Breast epithelium (tissue), 4 donors: Measurements from ENCODE around the gene SLC6A19. TPM values are rescaled to one million over a fixed set of nuclear protein-coding genes. Genes with fewer than 3 reads are reported as not detected.

Experiments
- DNase-seq, 2 donors: peaks; one replicate each; pipeline ENCODE4 v3.0.0-alpha.2; 2019; ENCODE audit warnings: low spot score in 2 of 2
- H3K27ac ChIP-seq, 2 donors: fragments of 200-600 bp; sonication (generic) in 1 of 2; one replicate each; pipeline ENCODE4 v1.5.1; 2016 to 2019; ENCODE audit warnings: mild to moderate bottlenecking in 1 of 2
- H3K27me3 ChIP-seq, 2 donors: fragments of 200-600 bp; sonication (generic) in 1 of 2; one replicate each; pipeline versions ENCODE4 v1.5.1 to v1.6.0; 2017 to 2019; ENCODE audit warnings: control low read depth in 1 of 2, mild to moderate bottlenecking in 1 of 2
- H3K36me3 ChIP-seq: fragments of 200-600 bp; one replicate; pipeline ENCODE4 v1.5.1; 2019
- H3K4me1 ChIP-seq, 2 donors: fragments of 200-600 bp; sonication (generic); one replicate each; pipeline ENCODE4 v1.5.1; 2016 to 2019; ENCODE audit warnings: control low read depth in 1 of 2
- H3K4me3 ChIP-seq, 3 donors: fragments of 200-600 bp; sonication (generic); 1 replicate in 2 of 3; 2 replicates in 1 of 3; pipeline ENCODE4 v1.5.1; 2016 to 2019; ENCODE audit warnings: mild to moderate bottlenecking in 3 of 3, moderate library complexity in 2 of 3
- H3K9me3 ChIP-seq, 2 donors: fragments of 200-600 bp; sonication (generic) in 1 of 2; one replicate each; pipeline ENCODE4 v1.5.1; 2016 to 2019; ENCODE audit warnings: control low read depth in 1 of 2
- CTCF ChIP-seq, 3 donors: fragments of 450-650 bp; IDR thresholded peaks; one replicate each; pipeline ENCODE4 v1.5.1; 2016 to 2017; ENCODE audit warnings: antibody characterized with exemption in 3 of 3, mild to moderate bottlenecking in 3 of 3, moderate library complexity in 3 of 3
- POLR2A ChIP-seq: fragments of 450-650 bp; IDR thresholded peaks from one replicate; pipeline ENCODE4 v1.6.1; 2016; ENCODE audit warnings: antibody characterized with exemption, mild to moderate bottlenecking, moderate library complexity
- POLR2AphosphoS5 ChIP-seq, 3 donors: sonication (generic); formaldehyde crosslinking; IDR thresholded peaks; one replicate each; pipeline ENCODE4 v1.6.1; 2017; ENCODE audit warnings: antibody characterized with exemption in 3 of 3
- intact Hi-C: fragments of 100-400 bp; cut with DNase I; formaldehyde crosslinking; loops from one replicate; pipeline ENCODE4 v1.15.1; 2023; ENCODE audit warnings: low total_unique reads
- total RNA-seq, 3 donors: library from RNA; depleted of rRNA; stranded (reverse); fragments of >200 nt; gene quantifications; one replicate each; pipeline ENCODE4 v1.1.0, GENCODE V29; 2016

Gene SLC6A19
- total RNA-seq, 3 donors from 2014 or later: not detected

GRCh38 chr5:1158647-1159340 lies 42.6 kb upstream of the SLC6A19 start:
- Histone ChIP-seq H3K27ac (no peak overlapping the region), H3K36me3 (no peaks in the 10 kb centered on the region), H3K4me3 (no peak overlapping the region), H3K27me3 (peaks cover 7 to 25% of the 10 kb centered on the region in 2 donors), H3K9me3 (peaks cover 0 to 6% of the 10 kb centered on the region in 2 donors), H3K4me1 (peaks cover 7 to 10% of the 10 kb centered on the region in 2 donors)
- DNase-seq: no peak
- TF ChIP-seq POLR2AphosphoS5 (IDR thresholded peaks at IDR 0.05) (no peak), CTCF (IDR thresholded peaks at IDR 0.05) (no peak), POLR2A (no peak)
- intact Hi-C loops: loop anchor here (10.0 kb wide), 1 partner anchor 234 kb away; no protein-coding TSS in a partner anchor

- Histone ChIP-seq H3K4me1 (peaks cover 7 to 10% of the 10 kb centered on the region in 2 donors), H3K36me3 (no peaks in the 10 kb centered on the region), H3K27me3 (peaks cover 7 to 25% of the 10 kb centered on the region in 2 donors), H3K9me3 (peaks cover 0 to 6% of the 10 kb centered on the region in 2 donors), H3K27ac (no peak overlapping the region), H3K4me3 (no peak overlapping the region)
- TF ChIP-seq POLR2AphosphoS5 (IDR thresholded peaks at IDR 0.05) (no peak), CTCF (IDR thresholded peaks at IDR 0.05) (no peak), POLR2A (no peak)
- intact Hi-C loops: loop anchor here (10.0 kb wide), 1 partner anchor 235 kb away; no protein-coding TSS in a partner anchor
- DNase-seq: no peak
Measured at GRCh38 chr5:1159341-1159675, 42.1 kb upstream of the SLC6A19 start.

DNA sequence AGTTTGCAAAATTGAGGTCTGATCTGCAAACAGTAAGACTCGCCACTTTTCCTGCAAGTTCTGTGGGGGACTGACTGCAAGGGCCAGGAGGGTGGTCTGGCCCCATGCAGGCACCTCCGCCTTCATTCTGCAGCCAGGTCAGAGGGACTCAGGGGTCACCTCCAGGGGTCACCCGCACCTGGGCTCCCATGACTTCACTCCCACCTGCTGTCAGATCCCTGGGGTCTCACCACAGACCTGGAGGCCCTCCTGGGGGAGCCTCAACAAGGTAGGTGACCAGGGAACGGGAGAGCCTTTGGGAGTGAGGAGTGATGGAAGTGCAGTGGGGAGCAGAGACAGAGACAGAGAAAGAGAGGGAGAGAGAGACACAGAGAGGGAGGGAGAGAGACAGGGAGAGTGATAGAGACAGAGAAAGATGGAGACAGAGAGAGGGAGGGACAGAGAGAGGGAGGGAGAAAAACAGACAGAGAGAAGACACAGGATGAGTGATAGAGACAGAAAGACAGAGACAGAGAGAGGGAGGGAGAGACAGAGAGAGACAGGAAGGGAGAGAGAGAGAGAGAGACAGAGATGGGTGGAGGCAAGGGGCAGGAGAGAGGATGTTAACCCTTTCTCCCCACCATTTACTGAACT lies 41.5 kb upstream of the SLC6A19 start:
- H3K36me3 ChIP-seq: no peaks in the 10 kb centered on the region
- intact Hi-C loops: loop anchor here (10.0 kb wide), 1 partner anchor 235 kb away; no protein-coding TSS in a partner anchor
- peaks cover 7 to 10% of the 10 kb centered on the region in 2 donors for H3K4me1 ChIP-seq
- no peak overlapping the region for H3K4me3 ChIP-seq
- no peak overlapping the region for H3K27ac ChIP-seq
- H3K9me3 ChIP-seq: peaks cover 0 to 6% of the 10 kb centered on the region in 2 donors
- DNase-seq: no peak
- H3K27me3 ChIP-seq: peaks cover 4 to 20% of the 10 kb centered on the region in 2 donors
- TF ChIP-seq POLR2AphosphoS5 (IDR thresholded peaks at IDR 0.05) (no peak), CTCF (IDR thresholded peaks at IDR 0.05) (no peak), POLR2A (no peak)

DNA sequence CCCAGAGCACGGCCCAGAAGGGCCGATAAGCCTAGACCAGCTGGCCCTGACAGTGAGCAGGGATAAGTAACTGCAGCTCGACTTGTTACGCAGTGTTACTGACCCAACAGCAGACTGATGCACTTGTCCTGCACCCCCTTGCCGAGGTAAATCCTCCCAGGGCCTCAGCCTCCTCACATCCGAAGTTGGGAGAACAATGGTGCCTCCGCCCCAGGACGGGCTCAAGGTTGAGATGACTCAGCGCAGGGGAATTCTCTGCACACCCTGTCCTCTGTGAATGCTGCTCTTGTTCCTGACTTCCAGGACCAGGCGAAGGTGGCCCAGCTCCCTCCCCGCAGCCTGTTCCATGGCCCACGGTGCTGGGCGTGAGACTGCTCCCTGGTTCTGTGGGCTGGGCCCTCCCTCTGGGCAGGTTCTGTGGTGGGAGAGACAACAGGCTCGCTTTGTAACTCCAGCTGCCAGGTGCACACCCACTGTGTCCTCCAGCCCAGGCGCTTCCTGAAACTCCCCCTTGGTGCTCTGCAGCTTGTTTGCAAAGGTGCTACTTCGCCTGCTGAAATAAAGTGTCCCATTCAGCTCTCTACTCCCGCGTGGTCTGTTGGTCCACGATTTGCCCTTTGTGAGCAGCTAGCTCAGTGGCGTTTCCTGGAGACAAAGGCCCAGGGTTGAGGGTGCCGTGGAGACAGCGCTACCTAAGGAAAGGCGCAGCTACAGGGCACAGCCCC lies 40.1 kb upstream of the SLC6A19 start:
- intact Hi-C loops: no loop called here
- Histone ChIP-seq H3K36me3 (no peaks in the 10 kb centered on the region), H3K4me3 (peak overlapping the region in 2 of 3 donors; percentile 24 to 54), H3K4me1 (peaks cover 0 to 10% of the 10 kb centered on the region in 2 donors), H3K27ac (peak overlapping the region; percentile 85 to 93), H3K27me3 (peaks cover 0 to 6% of the 10 kb centered on the region in 2 donors), H3K9me3 (peaks cover 0 to 6% of the 10 kb centered on the region in 2 donors)
- no peak for TF ChIP-seq POLR2A
- peak in 1 of 3 donors; percentile 60 for TF ChIP-seq POLR2AphosphoS5 (IDR thresholded peaks at IDR 0.05)
- DNase-seq: peak; percentile 77 to 97

- intact Hi-C loops: no loop called here
- peak; percentile 88 to 89 for DNase-seq
- TF ChIP-seq POLR2A (no peak), CTCF (IDR thresholded peaks at IDR 0.05) (no peak), POLR2AphosphoS5 (IDR thresholded peaks at IDR 0.05) (no peak)
- no peaks in the 10 kb centered on the region for H3K36me3 ChIP-seq
- peaks cover 0 to 10% of the 10 kb centered on the region in 2 donors for H3K4me1 ChIP-seq
- H3K27me3 ChIP-seq: peaks cover 0 to under 1% of the 10 kb centered on the region in 2 donors
- peaks cover 0 to under 1% of the 10 kb centered on the region in 2 donors for H3K9me3 ChIP-seq
- H3K27ac ChIP-seq: peak overlapping the region; percentile 85 to 93
- H3K4me3 ChIP-seq: peak overlapping the region in 2 of 3 donors; percentile 24 to 54
Measured at GRCh38 chr5:1161833-1162229, 39.6 kb upstream of the SLC6A19 start.
